ENCODE results near the gene NANOG. TPM values are rescaled to one million over a fixed set of nuclear protein-coding genes. Genes with fewer than 3 reads are reported as not detected.
A peak's percentile ranks its signal among the peaks of the same experiment; 100 is the strongest.
"Not testable (repeated sequence)": the region's sequence is repeated elsewhere in the genome, so short reads cannot be mapped to it uniquely, and the experiment has no call there.

Gene NANOG
- total and polyA plus RNA-seq, 2 of the 8 experiments (the other 6 are each of a cell fraction or from before 2014, with no cell fraction given), result 53.7 to 231 TPM

DNA sequence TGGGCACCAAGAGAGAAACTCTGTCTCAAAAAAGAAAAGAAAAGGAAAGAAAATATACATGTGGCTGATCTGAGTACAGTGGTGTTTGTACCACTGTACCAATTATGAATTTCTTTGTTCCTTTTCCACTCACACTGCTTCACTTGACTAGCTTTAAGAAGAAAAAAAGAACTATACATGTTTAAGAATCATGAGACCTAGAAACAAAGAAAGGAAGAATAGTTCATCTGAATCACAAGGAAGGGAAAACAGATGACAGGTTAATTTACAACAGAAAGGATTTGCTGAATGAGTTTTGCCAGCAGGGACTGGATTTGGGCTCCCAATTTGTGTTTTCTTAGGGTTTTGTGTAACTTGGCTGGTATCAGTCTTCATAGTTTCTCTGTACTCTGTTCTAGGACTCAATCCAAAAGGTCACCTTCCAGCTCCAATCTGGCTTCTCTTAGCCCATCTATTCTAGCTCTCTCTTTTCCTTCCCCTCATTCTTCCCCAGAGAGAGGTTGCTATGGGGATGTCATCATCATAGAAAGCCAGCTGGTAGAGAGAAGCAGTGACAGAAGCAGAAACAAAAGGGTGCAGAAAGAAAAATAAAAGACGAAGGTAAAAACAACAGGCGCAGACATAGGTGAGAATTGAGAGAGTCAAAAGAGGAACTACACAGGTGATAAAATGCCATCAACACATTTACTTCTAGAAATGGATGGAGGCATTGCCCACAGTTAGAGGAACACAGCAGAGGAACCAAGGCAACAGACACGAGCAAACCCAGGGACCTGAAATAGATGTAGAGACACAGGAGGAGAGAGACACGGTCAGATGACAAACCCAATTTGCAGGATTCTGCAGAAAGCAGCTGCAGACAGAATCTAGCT, 58.3 kb downstream of the NANOG start:
- not testable (repeated sequence) for H3K18ac ChIP-seq (ENCODE audit: extremely low read depth, low read length); H2BK12ac ChIP-seq (ENCODE audit: low read depth, low read length); H3K4ac ChIP-seq (replicated peaks; ENCODE audit: insufficient read length, low read depth, low read length); H3K36me3 ChIP-seq (ENCODE audit: control insufficient read depth in 2 of 4, insufficient read depth in 4 of 4, low read length in 3 of 4); H3K14ac ChIP-seq (ENCODE audit: insufficient read length); H3K9me3 ChIP-seq (ENCODE audit: insufficient read depth in 2 of 2, low read depth in 1 of 2, low read length in 1 of 2); H2BK15ac ChIP-seq (ENCODE audit: low read length); H4K91ac ChIP-seq (replicated peaks; ENCODE audit: insufficient read length, low read length); H3K79me2 ChIP-seq (ENCODE audit: control insufficient read depth in 1 of 2, insufficient read depth in 2 of 2, low read length in 2 of 2); H3K23ac ChIP-seq (ENCODE audit: insufficient read length); H3K79me1 ChIP-seq (ENCODE audit: low read depth, low read length); H2AK5ac ChIP-seq (ENCODE audit: low read depth, low read length); H3K23me2 ChIP-seq (ENCODE audit: low read depth, low read length); H3K56ac ChIP-seq (replicated peaks; ENCODE audit: insufficient read length, low read depth, low read length); H2BK120ac ChIP-seq (replicated peaks; ENCODE audit: low read depth, low read length); DNase-seq (ENCODE audit: low read depth in 1 of 2, low spot score in 2 of 2); H4K20me1 ChIP-seq (replicated peaks in 1 of 2; ENCODE audit: control insufficient read depth in 1 of 2, insufficient read depth in 2 of 2, low read length in 2 of 2); H3K4me1 ChIP-seq (replicated peaks in 1 of 4; ENCODE audit: control insufficient read depth in 3 of 4, insufficient read depth in 4 of 4, low read length in 3 of 4); H4K8ac ChIP-seq (ENCODE audit: extremely low read depth, insufficient read depth, low read length); H2BK20ac ChIP-seq (ENCODE audit: low read length); H3K4me3 ChIP-seq (ENCODE audit: extremely low read depth in 1 of 4, insufficient read depth in 2 of 4, low read depth in 3 of 4, low read length in 4 of 4); H2AFZ ChIP-seq (ENCODE audit: low read length); H3K9ac ChIP-seq (replicated peaks in 1 of 4; ENCODE audit: extremely low read depth in 1 of 4, low read depth in 3 of 4, low read length in 3 of 4); H3K27me3 ChIP-seq (replicated peaks in 1 of 4; ENCODE audit: control insufficient read depth in 3 of 4, extremely low read depth in 1 of 4, insufficient read depth in 3 of 4, low read length in 3 of 4)
- Histone ChIP-seq H2BK5ac (ENCODE audit: low read depth, low read length) (peak overlapping the region; percentile 38; the same call in 1 of the 2 replicates), H3K4me2 (ENCODE audit: insufficient read depth in 1 of 2, low read depth in 2 of 2, low read length in 2 of 2) (peak overlapping the region; percentile 22 to 33; a peak in 1 of 4 replicates), H4K5ac (ENCODE audit: insufficient read length, low read depth, low read length) (peak overlapping the region; percentile 32), H3K27ac (ENCODE audit: low read depth, low read length) (peak overlapping the region; percentile 77)
- CTCF ChIA-PET (ENCODE audit: partially characterized antibody), result interaction anchor here (1.0 to 3.5 kb wide), 4 partner anchors 11 to 86 kb away, joined by 3 to 15 read pairs (median 6); no protein-coding TSS in a partner anchor
- 49% methylated on average over 2 of the region's 4 CpGs; no CpG with 5 or more reads in 1 of the 2 experiments for WGBS, 2 experiments (ENCODE audit: extremely low coverage in 1 of 2, insufficient coverage in 1 of 2, insufficient read length in 1 of 2, insufficient replicate concordance in 2 of 2, low coverage in 1 of 2, low lambda C conversion rate in 2 of 2, missing lambda C conversion rate in 1 of 2)
- TF ChIP-seq SIN3A (conservative IDR thresholded peaks at IDR 0.05 in 1 of 2, IDR thresholded peaks at IDR 0.05 in 1 of 2; ENCODE audit: low read depth in 1 of 2, low read length in 2 of 2), result 0 out of 4 replicates have a peak, but pooled peaks of 1 of the 2 experiments have one; percentile 67
- POLR2A ChIA-PET (ENCODE audit: partially characterized antibody), result interaction anchor here (1.0 kb wide), 1 partner anchor 75 kb away, joined by 4 read pairs; no protein-coding TSS in a partner anchor
- FAIRE-seq, result peak; percentile 81

All from H1 (cell line).